Suppressor macrophage (primary cell): Measurements from ENCODE around the gene TAF7.
A peak's percentile ranks its signal among the peaks of the same experiment; 100 is the strongest.
"Not testable (repeated sequence)": the region's sequence is repeated elsewhere in the genome, so short reads cannot be mapped to it uniquely, and the experiment has no call there.

ENCODE experiments used
- DNase-seq, 4 experiments: peaks; one replicate each; pipeline ENCODE4 v3.0.0-alpha.2; 2020 to 2022
- total RNA-seq, 17 experiments: gene quantifications; one replicate each; lab custom pipeline; 2026; ENCODE audit warnings: mixed read lengths in 6 of 17, inconsistent platforms in 3 of 17; lab: John Stamatoyannopoulos, UW

The TAF7 gene, protein sequence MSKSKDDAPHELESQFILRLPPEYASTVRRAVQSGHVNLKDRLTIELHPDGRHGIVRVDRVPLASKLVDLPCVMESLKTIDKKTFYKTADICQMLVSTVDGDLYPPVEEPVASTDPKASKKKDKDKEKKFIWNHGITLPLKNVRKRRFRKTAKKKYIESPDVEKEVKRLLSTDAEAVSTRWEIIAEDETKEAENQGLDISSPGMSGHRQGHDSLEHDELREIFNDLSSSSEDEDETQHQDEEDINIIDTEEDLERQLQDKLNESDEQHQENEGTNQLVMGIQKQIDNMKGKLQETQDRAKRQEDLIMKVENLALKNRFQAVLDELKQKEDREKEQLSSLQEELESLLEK
- total RNA-seq: 47.3 to 85.6 (median 62.9) reads per million in 17 experiments

DNA sequence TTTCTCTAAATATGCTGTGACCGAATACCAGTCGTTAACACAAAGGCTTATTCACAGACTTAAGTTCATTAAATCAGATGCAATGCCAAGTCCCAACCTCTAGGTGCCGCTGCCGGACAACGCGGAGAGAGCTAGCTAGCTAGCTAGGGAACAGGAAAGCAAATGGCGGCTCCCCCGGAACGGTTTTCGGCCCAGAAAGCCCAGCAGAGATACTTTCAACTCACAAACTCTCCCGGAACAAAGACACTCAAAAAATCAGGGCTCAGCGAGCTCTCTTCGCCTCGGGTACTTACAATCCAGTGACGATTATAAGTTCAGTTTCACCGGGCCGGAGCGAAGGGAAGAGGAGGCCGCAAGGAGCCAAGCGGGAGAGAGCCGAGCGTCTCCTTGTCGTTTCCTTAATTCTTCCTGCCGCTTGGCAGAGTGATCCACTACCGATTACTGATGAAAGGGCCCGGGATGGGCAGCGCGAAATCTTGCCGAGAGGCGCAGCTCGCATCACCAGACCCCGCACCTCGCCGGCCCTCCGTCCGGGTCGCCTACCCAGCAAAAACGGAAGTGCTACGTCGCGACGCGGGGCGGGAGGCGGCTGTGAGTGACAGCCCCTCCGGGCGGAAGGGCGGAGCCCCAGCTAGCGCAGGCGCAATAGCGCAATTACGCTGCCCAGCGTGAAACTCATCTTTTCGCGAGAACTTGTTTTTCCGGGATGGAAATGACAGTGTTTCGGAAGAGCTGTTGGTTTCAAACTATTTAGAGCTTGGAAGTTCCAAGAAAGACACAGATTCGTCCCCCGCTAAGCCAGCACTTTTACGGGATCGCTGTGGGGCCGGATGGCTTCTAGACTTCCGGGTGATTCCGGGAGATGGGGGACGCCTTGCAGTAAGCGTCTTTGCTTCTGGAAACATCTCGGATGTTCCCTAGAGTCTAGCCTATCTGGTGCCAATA lies at the start of gene TAF7:
TSS of gene TAF7 (minus strand) at position 560 of the 945 bp plus-strand sequence. CDS start 740 bp downstream, outside the sequence.
- peak; percentile 96 to 98 (median 97) for DNase-seq

DNA sequence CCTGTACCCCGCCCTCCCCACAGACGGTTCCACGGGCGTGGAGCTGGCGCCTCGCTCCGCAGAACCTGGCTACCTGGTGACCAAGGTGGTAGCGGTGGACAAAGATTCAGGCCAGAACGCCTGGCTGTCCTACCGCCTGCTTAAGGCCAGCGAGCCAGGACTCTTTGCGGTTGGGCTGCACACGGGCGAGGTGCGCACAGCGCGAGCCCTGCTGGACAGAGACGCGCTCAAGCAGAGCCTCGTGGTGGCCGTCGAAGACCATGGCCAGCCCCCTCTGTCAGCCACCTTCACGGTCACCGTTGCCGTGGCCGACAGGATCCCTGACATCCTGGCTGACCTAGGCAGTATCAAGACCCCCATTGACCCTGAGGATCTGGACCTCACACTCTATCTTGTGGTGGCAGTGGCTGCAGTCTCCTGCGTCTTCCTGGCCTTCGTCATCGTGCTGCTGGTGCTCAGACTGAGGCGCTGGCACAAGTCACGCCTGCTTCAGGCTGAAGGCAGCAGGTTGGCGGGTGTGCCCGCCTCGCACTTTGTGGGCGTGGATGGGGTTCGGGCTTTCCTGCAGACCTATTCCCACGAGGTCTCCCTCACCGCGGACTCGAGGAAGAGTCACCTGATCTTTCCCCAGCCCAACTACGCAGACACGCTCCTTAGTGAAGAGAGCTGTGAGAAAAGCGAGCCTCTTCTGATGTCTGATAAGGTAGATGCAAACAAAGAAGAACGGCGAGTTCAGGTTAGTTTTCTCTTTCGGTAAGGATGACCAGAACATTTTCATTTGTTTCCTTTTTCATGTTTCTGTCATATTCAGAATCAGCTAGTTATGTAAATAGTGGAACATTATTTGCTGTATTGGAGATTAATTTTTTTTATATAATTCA lies 45.7 kb upstream of the TAF7 start:
- DNase-seq: no peak

GRCh38 chr5:141363952-141364660 lies 43.5 kb upstream of the TAF7 start, which contains the start of gene PCDHGA5:
PCDHGA5 (plus strand) TSS chr5:141364162; CDS start chr5:141364331, 169 bp downstream.
- no peak for DNase-seq

DNA sequence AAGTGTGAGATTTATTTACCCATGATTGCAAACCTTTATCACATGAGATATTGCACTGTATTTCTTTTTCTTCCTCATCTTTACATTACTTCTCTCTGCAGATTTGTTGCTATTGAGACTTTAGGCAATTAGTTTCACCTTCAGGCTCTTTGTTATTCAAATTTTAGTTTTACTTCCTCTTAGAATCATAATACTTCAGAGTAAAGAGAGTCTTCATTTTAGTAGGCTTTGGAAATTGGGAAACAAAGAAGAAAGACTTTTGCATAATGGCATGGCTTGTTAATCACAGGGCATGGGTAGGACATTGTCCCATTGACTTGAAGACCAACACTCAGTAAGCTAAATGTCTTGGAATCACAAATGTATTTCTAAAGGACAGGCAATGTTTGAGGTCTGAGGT lies 42.1 kb upstream of the TAF7 start:
- no peak for DNase-seq

DNA sequence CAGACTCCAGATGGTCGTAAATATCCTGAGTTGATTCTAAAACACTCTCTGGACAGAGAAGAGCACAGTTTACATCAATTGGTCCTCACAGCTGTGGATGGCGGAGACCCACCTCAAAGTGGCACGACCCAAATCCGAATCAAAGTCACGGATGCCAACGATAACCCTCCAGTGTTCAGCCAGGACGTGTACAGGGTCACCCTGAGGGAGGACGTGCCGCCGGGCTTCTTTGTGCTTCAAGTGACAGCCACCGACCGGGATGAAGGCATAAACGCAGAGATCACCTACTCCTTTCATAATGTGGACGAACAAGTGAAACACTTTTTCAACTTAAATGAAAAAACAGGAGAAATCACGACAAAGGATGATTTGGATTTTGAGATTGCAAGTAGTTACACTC lies 40.1 kb upstream of the TAF7 start:
- no peak for DNase-seq

DNA sequence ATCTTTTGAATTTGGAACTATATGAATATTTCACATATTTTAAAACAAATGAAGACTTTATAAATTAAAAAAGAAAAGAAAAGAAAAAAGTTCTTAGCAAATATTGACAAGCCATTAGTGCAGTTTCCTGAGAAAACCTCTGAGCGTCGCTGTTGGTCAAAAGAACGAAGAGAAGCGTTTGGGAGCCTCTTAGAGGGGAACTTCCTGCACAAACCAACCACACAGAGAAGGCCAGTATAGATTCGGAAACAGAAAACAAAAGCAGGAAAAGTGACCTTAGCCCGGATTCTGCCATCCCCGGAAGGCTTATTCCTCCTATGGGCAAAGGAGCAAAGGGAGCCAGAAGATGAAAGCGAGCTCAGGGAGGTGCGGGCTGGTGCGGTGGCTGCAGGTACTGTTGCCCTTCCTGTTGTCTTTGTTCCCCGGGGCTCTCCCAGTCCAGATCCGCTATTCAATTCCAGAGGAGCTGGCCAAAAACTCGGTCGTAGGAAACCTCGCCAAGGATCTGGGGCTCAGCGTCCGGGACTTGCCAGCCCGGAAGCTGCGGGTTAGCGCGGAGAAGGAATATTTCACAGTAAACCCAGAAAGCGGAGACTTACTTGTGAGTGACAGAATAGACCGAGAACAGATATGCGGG lies 39.3 kb upstream of the TAF7 start, which contains the start of gene PCDHGB2:
TSS of gene PCDHGB2 (plus strand) at position 205 of the 637 bp plus-strand sequence. CDS start at position 347, 142 bp downstream.
- peak; percentile 18 to 39 (median 31) for DNase-seq

GRCh38 chr5:141356950-141357349 lies 36.4 kb upstream of the TAF7 start:
- DNase-seq: no peak

DNA sequence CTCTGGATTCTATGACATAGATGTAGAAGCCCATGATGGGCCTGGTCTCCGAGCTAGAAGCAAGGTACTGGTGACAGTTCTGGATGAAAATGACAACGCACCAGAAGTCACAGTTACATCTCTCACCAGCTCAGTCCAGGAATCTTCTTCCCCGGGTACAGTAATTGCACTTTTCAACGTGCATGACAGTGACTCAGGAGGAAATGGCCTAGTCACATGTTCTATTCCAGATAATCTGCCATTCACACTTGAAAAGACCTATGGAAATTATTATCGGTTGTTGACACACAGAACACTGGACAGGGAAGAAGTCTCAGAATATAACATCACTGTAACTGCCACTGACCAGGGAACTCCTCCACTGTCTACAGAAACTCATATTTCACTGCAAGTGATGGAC lies 35.5 kb upstream of the TAF7 start:
- no peak for DNase-seq

DNA sequence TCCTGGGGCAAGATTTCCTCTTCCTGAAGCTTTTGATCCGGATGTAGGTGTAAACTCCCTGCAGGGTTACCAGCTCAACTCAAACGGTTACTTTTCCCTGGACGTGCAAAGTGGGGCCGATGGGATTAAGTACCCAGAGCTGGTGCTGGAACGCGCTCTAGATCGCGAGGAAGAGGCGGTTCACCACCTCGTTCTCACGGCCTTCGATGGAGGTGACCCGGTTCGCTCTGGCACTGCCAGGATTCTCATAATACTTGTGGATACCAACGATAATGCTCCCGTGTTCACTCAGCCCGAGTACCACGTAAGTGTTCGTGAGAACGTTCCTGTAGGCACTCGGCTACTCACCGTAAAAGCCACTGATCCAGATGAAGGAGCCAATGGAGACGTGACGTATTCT lies 35.1 kb upstream of the TAF7 start:
- DNase-seq: no peak

GRCh38 chr5:141354900-141355469 lies 34.4 kb upstream of the TAF7 start, which contains the start of gene PCDHGA4:
PCDHGA4 (plus strand) TSS chr5:141355021; CDS start chr5:141355108, 87 bp downstream.
- no peak for DNase-seq

GRCh38 chr5:141351591-141351990 lies 31.0 kb upstream of the TAF7 start:
- DNase-seq: no peak

- peak; percentile 5 to 50 (median 26) for DNase-seq
These were observed 29.5 kb upstream of the TAF7 start, which contains the start of gene PCDHGB1 for GRCh38 chr5:141349917-141350619. PCDHGB1 (plus strand) TSS chr5:141350099; CDS start chr5:141350261, 162 bp downstream.

- DNase-seq: not testable (repeated sequence)
These were observed 25.4 kb upstream of the TAF7 start for GRCh38 chr5:141346017-141346416.

DNA sequence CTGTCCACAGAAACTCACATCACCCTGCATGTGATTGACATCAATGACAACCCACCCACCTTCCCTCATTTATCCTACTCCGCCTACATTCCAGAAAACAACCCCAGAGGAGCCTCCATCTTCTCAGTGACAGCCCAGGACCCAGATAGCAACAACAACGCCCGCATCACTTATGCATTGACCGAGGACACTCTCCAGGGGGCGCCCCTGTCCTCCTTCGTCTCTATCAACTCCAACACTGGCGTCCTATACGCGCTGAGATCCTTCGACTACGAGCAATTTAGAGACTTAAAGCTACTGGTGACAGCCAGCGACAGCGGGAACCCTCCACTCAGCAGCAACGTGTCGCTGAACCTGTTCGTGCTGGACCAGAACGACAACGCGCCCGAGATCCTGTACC lies 24.7 kb upstream of the TAF7 start:
- no peak for DNase-seq

DNA sequence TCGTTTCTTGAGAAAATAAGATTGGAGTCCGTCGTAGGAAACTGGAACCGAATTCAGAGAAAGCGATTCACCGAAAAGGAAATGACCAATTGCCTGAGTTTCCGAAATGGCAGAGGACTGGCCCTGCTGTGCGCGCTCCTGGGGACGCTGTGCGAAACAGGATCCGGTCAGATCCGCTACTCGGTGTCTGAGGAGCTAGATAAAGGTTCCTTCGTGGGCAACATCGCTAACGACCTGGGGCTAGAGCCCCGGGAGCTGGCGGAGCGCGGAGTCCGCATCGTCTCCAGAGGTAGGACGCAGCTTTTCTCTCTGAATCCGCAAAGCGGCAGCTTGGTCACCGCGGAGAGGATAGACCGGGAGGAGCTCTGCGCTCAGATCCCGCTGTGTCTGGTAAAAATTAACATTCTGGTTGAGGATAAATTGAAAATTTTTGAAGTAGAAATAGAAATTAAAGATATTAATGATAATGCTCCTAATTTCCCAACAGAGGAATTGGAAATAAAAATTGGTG lies 23.4 kb upstream of the TAF7 start:
- no peak for DNase-seq

DNA sequence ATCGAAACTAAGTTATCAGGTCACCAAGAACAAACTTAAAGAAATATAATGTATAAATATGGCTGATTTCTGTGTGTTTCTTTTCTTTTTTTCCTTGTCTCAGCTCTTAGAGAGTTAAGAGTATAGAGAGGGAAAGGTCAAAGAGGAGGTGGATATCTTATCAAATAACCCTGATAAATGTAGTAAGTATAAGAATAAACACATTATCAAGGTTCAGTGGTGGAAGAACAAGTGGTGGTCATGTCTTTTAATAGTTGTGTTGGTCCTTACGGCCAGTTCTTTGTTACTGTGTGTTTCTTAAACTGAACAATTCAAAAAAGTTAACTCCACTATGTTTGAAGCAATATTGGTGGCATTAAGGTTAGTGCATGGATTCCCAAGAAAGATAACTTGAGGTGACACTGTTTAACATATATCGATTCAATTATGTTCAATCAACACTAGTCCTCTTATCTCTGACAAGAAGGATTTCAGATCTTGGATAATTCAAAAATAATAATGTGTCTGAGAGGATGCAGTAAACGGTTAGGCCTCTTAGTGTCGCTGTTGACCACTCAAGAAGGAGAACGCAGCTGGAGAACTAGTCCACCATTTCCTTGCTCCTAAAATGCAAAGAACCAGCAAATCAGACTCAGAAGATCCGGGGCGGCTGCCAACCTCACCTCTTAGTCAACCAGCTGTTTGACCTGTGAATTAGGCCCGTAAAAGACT lies 22.8 kb upstream of the TAF7 start, which contains the start of gene PCDHGA3:
TSS of gene PCDHGA3 (plus strand) at position 588 of the 711 bp plus-strand sequence. CDS start 205 bp downstream, outside the sequence.
- peak; percentile 9 to 44 (median 24) for DNase-seq

GRCh38 chr5:141342773-141343172 lies 22.2 kb upstream of the TAF7 start:
- DNase-seq: no peak

DNA sequence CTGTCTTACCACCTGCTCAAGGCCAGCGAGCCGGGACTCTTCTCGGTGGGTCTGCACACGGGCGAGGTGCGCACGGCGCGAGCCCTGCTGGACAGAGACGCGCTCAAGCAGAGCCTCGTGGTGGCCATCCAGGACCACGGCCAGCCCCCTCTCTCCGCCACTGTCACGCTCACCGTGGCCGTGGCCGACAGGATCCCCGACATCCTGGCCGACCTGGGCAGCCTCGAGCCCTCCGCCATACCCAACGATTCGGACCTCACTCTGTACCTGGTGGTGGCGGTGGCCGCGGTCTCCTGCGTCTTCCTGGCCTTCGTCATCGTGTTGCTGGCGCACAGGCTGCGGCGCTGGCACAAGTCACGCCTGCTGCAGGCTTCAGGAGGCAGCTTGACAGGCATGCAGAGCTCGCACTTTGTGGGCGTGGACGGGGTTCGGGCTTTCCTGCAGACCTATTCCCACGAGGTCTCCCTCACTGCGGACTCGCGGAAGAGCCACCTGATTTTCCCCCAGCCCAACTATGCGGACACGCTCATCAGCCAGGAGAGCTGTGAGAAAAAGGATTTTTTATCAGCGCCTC lies 20.3 kb upstream of the TAF7 start:
- not testable (repeated sequence) for DNase-seq
